C4-2B (cell line): Measurements from ENCODE around the gene GALNT2.

ENCODE experiments used
- H3K27ac ChIP-seq: fragments of 450-650 bp; 2 replicates; pipeline ENCODE4 v1.5.1; 2017
- CTCF ChIP-seq: fragments of 450-650 bp; conservative IDR thresholded peaks from 2 replicates; pipeline ENCODE4 v1.5.1; 2017; ENCODE audit warnings: mild to moderate bottlenecking
- ZFX ChIP-seq: fragments of 450-650 bp; IDR thresholded peaks from 2 replicates; pipeline ENCODE4 v1.6.1; 2017

Gene GALNT2

DNA sequence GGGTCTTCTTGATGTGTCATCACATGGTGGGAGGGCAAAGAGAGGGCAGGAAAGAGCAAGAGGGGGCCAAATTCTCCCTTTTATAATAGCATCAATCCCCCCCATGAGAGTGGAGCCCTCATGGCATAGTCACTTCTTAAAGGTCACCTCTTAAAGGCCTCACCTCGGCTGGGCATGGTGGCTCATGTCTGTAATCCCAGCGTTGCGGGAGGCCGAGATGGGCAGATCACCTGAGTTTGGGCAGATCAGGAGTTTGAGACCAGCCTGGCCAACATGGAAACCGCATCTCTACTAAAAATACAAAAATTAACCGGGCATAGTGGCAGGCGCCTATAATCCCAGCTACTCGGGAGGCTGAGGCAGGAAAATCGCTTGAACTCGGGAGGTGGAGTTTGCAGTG, 189.0 kb downstream of the GALNT2 start:
- H3K27ac ChIP-seq: no peak overlapping the region
- TF ChIP-seq CTCF (no peak), ZFX (no peak)

GRCh38 chr1:230256896-230257295, 189.9 kb downstream of the GALNT2 start:
- H3K27ac ChIP-seq: no peak overlapping the region
- TF ChIP-seq ZFX (no peak), CTCF (no peak)

GRCh38 chr1:230259621-230260020, 192.6 kb downstream of the GALNT2 start:
- TF ChIP-seq ZFX: no peak
- no peak for TF ChIP-seq CTCF

GRCh38 chr1:230260831-230261230, 193.8 kb downstream of the GALNT2 start:
- TF ChIP-seq ZFX (no peak), CTCF (no peak)
- no peak overlapping the region for H3K27ac ChIP-seq

More at GRCh38 chr1:230259621-230260020, 192.6 kb downstream of the GALNT2 start:
- H3K27ac ChIP-seq: no peak overlapping the region

DNA sequence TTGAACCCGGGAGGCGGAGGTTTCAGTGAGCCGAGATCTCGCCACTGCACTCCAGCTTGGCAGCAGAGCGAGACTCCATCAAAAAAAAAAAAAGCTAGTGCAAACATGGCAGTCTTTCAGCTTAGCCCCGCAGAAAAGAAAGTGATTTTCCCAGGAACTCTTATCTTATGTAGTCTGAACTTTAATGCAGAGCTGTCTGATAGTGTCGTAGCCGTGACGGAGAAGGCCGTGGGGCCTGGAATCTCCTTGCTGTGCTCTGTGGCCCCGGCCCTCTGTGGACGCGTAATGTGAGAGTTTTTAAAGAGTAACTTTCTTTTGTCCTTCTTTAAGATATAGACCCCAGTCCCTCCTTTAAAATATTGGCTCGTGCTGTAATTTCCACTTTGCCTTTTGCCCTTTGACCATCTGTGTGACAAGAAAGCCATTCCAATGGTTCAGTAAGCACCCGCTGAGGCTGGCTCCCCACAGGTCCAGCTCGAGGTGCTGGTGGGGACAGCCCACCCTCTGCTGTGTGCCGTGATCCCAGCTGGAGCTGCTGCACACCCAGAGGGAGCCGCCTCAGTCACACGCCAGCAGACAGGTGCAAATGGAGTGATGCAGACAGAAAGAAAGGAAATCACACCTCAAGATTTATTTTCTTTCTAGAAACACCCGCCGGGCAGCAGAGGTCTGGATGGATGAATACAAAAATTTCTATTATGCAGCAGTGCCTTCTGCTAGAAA, 195.1 kb downstream of the GALNT2 start:
- no peak overlapping the region for H3K27ac ChIP-seq
- TF ChIP-seq CTCF (no peak), ZFX (no peak)

DNA sequence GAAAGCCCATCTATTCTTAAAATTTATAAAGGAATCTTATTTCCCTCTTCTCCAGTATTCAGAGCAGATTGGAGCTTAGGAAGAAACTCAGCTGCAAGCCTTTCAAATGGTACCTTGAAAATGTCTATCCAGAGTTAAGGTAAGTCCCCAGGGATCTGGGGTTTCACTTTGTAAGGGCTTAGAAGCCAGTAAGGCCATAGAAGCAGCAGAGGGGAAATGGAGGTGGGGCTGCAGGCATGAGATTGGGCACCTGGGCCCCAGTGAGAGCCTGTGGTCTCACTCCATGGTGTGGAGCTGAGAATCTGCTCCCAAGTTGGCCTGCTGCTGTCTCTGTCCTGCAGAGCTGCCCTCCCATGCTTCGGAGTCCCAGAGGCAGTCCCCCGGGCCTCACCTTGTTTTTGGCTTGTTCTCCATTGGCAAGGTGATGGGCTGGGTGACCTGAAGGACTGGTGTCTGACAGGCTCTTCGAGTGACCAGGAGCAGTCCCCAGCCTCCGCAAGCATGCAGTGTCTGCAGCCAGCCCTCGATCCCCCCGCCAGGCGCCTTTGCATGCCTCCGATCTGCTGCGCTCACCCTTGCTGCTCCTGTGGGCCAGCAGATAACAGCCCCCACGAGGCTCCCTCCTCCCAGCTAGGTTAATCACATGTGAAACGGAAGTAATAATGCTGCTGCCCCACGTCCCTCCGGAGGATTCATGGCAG, 196.0 kb downstream of the GALNT2 start:
- no peak overlapping the region for H3K27ac ChIP-seq
- TF ChIP-seq ZFX (no peak), CTCF (no peak)

GRCh38 chr1:230263568-230264195, 196.6 kb downstream of the GALNT2 start:
- no peak overlapping the region for H3K27ac ChIP-seq
- TF ChIP-seq CTCF: no peak
- no peak for TF ChIP-seq ZFX
